DMS53 (cell line): Measurements from ENCODE around the gene KCNQ1.

Source experiments
- DNase-seq: peaks from one replicate; lab custom pipeline; 2025; lab: John Stamatoyannopoulos, UW

KCNQ1 gene

DNA sequence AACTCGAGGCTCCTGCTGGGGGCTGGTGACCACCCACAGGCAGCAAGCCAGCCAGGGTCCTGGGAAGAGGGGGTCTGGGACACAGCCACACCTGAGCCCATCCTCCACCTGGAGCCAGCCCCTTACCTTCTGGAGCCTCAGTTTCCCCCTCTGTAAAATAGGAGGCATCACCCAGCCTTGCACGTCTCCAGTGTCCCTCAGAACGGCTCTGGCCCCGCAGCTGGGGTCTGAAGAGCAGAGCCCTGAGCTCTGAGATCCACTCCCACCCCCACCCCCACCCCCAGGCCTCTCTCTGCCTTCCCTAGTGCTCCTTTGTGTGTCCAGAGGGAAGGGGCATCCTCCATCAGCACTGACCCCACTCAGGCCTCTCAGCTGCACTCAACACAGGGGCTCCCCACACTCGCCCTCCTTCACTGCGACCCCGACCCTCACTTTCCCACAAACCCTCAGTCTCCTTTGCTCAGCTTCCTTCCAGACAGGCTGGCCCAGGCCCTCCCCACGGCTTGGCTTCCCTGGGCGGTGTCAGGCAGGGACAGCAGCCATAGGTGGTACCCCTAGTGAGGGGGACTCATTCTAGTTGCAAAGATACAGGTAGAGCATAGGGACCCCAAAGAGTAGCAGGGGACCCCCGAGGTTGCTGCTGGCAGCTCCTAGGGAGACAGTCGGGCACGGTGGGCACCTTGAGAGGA, 288.3 kb downstream of the KCNQ1 start:
- DNase-seq = no peak

DNA sequence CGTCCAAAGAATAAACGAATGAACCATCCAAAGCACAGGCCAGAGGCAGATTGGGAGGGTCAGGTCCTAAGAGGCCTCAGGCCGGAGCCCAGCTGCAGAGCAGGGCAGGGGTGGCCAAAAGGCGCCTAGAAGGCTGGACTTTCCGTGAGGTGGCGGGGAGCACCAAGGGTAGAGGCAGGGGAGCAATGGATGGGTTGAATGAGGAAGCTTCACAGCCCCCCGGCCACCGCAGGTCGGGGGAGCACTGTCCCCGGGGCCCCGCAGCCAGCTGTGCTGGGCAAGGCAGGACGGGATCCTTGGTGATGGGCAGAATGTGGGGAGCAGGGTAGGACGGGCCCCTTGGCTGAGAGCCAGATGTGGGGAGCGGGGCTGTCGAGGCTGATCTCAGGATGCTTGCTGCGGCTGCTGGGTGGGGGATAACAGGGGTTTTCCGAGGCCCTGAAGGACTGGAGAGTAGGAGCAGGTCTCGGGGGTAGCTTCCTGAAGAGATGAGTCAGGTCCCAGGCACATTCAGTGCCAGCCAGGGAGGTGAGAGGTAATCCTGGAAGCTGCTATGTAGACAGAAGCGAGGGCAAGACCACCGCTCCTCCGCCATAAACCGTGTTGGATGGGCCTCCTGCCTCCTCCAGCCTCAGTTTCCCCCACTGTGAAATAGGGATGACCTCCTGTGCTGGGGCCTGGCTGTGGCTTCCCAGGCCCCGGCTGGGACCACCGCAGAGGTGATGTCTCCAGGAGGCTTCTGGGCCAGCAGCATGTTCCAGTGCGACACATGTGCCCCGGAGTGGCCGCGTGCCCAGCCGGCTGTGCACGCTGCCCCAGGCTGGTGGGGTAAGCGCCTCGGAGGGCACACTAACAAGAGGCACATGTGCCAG, 289.6 kb downstream of the KCNQ1 start:
- DNase-seq = no peak

DNA sequence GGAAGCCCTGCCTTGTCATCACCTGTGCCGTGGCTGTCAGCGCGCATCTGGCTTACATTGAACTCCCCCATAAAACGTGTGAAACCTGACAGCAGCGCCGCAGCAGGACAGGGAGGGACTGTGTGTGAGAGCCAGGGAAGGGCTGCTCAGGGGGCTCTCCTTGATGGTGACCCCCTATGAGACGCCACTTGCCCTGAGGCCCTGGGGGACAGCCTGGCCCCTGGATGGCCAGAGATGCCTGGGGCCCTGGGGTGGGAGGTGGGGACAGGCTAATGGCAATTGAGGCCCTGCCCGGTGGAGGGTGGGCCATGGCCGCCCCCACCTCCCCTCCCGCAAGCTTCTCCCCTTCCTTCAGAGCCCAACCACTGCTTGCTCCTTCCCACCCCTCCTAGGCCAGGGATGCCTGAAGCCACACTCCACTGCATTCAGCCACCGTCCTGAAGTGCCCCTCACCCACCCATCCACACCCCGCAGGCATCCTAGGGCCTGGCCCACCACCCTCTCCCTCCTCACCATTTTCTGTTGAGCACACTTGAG, 290.3 kb downstream of the KCNQ1 start:
- DNase-seq = no peak

- DNase-seq = no peak
Observed at GRCh38 chr11:2736577-2737225, 291.9 kb downstream of the KCNQ1 start.

DNA sequence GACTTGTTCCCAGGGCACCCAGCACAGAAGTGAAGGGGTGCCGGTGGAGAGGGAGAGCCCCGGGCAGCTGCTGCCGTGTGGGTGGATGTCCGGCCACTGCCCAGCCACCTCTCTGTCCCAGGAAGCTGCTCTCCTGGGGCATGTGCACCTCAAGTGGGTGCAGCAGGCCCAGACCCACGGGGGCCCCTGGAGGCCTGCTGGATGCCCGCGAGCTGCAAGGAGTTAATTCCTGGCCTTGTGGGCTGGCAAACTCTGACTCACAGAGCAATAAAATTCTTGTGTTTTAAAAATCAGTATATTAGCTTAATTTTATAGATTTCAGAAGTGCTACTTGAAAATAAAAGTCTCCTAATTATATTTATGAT, 292.4 kb downstream of the KCNQ1 start:
- DNase-seq = no peak

DNA sequence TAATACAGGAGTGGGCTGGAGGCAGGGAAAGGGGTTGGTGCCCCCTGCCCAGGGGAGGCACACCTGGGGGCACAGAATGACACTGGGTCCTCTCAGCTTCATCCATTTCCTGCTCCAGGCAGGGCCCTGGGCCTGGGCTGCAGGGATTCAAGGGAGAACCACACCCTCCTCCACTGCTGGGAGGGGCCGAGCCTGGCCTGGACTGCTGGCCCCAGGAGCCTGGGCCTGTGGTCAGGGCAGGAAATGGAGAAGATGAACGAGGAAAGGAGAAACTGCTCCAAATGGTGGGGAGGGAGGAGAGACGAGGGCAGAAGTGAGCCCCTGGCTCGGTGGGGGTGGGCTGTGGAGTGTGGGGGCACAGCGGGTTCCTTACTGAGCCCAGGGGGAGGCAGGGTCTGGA, 293.1 kb downstream of the KCNQ1 start:
- DNase-seq = no peak

DNA sequence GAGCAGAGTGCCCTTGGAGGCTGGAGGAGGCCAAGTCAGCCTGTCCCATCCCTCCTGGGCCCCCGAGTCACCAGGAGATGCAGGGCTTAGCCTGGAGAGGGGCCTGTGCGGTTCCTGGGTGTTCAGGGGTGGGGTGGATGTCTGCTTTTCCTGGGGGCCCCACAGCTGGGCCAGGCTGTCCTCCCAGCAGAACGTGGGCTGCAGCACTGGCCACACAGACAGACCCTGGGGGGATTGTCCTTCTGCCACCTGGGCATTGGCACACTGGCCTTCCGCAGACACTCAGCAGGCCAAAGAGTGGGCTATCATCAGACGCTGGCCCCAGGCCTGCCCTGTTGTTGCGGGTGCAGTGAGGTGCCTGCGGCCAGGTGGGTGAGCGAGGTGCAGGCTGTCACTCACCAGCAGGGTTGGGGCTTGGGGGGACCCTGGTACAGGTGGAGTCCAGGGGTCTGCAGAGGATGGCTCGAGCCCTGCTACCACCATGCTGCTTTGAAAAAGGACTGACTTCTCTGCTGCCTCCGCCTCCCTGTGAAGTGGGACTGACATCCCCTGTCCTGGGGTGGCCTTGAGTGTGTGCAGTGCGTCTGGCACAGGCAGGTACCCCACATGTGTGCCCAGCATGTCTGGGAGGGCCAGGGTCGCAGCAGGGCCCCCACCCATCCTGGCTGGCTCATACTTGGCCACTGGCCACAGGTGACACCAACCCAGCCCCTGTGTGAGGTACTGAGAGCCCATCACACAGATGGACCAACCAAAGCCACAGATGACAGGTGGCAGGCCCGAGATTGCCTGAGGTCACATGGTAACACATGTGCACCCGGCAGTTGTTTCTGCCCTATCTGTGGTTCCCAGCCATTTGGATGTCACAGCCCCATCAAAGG, 294.0 kb downstream of the KCNQ1 start:
- no peak for DNase-seq

GRCh38 chr11:2739531-2740274, 294.9 kb downstream of the KCNQ1 start:
- no peak for DNase-seq

- DNase-seq = no peak
Observed at GRCh38 chr11:2740275-2740940, 295.6 kb downstream of the KCNQ1 start.

GRCh38 chr11:2741006-2741376, 296.2 kb downstream of the KCNQ1 start:
- no peak for DNase-seq

GRCh38 chr11:2741377-2742131, 296.7 kb downstream of the KCNQ1 start:
- no peak for DNase-seq

- DNase-seq = no peak
Observed at GRCh38 chr11:2742201-2742600, 297.4 kb downstream of the KCNQ1 start.

GRCh38 chr11:2742611-2743426, 298.0 kb downstream of the KCNQ1 start:
- DNase-seq = no peak

- DNase-seq = no peak
Observed at GRCh38 chr11:2743427-2744110, 298.8 kb downstream of the KCNQ1 start.

GRCh38 chr11:2744166-2744565, 299.4 kb downstream of the KCNQ1 start:
- no peak for DNase-seq

GRCh38 chr11:2745511-2745910, 300.7 kb downstream of the KCNQ1 start:
- no peak for DNase-seq

DNA sequence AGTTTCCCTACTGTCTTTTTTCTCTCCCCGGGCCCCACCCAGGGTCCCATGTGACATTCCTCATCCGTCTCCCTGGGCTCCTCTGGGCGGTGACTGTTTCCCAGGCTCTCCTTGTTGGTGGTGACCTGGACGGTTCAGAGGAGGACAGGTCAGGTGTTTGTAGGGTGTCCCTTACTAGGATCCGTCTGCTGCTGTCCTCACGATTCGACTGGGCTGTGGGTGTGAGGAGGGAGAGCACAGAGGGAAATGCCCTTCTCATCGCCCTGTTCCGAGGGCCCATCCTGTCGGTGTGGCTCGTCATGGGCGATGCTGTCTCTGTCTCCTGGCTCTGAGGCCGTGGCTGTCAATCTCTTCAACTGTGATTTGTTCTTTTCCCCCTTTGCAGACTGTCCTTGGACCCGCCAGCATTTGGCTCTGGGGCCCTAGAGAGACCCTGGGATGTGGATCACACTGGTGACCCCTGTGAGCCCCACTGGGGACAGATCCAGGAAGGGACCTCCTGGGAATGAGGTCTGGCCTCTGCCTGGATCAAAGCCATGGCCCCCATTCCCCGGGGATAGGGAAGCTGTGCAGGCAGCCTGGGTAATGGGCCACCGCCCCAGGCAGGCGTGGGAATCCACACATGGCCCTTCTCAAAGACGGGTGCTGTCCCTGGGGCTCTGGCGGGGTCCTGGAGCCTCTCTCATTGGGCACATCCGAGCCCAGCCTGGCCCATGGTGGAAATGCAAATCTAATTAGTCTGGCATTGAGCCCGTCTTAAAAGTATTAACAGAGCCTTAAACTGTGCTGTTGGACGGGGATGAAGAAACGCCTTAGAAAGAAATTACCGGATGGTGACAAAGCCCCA, 301.8 kb downstream of the KCNQ1 start:
- DNase-seq = no peak
